ENCODE results near the gene EPN3.

DNA sequence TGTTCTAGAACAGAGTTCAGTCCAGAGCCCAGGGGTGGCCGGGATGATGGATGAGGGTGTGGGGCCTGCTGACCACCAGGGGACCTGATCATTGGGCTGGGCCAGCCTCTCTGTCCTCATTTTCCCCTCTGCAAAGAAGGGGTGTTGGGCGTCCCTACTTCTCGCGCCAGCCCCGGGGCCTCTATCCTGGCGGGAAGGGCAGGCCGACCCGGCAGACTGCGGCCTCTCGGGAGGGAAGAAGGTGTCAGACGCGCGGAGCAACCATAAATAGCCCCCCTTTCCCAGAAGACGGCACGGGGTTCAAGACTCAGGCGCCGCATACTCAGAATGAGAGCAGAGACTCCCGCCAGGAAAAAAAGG is 26.0 kb downstream of the EPN3 start:
- TF ChIP-seq, protein P1, sequence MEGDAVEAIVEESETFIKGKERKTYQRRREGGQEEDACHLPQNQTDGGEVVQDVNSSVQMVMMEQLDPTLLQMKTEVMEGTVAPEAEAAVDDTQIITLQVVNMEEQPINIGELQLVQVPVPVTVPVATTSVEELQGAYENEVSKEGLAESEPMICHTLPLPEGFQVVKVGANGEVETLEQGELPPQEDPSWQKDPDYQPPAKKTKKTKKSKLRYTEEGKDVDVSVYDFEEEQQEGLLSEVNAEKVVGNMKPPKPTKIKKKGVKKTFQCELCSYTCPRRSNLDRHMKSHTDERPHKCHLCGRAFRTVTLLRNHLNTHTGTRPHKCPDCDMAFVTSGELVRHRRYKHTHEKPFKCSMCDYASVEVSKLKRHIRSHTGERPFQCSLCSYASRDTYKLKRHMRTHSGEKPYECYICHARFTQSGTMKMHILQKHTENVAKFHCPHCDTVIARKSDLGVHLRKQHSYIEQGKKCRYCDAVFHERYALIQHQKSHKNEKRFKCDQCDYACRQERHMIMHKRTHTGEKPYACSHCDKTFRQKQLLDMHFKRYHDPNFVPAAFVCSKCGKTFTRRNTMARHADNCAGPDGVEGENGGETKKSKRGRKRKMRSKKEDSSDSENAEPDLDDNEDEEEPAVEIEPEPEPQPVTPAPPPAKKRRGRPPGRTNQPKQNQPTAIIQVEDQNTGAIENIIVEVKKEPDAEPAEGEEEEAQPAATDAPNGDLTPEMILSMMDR (IDR thresholded peaks at IDR 0.05): no peak
- TF ChIP-seq, protein P2, sequence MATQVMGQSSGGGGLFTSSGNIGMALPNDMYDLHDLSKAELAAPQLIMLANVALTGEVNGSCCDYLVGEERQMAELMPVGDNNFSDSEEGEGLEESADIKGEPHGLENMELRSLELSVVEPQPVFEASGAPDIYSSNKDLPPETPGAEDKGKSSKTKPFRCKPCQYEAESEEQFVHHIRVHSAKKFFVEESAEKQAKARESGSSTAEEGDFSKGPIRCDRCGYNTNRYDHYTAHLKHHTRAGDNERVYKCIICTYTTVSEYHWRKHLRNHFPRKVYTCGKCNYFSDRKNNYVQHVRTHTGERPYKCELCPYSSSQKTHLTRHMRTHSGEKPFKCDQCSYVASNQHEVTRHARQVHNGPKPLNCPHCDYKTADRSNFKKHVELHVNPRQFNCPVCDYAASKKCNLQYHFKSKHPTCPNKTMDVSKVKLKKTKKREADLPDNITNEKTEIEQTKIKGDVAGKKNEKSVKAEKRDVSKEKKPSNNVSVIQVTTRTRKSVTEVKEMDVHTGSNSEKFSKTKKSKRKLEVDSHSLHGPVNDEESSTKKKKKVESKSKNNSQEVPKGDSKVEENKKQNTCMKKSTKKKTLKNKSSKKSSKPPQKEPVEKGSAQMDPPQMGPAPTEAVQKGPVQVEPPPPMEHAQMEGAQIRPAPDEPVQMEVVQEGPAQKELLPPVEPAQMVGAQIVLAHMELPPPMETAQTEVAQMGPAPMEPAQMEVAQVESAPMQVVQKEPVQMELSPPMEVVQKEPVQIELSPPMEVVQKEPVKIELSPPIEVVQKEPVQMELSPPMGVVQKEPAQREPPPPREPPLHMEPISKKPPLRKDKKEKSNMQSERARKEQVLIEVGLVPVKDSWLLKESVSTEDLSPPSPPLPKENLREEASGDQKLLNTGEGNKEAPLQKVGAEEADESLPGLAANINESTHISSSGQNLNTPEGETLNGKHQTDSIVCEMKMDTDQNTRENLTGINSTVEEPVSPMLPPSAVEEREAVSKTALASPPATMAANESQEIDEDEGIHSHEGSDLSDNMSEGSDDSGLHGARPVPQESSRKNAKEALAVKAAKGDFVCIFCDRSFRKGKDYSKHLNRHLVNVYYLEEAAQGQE (IDR thresholded peaks at IDR 0.05; ENCODE audit: insufficient read depth in 1 of 2, low read depth in 2 of 2, low read length in 1 of 2): no peak
- no peak for TF ChIP-seq POLR2AphosphoS5 (IDR thresholded peaks at IDR 0.05; ENCODE audit: low read depth, low read length)
- no peak for TF ChIP-seq TCF7L2 (IDR thresholded peaks at IDR 0.05; ENCODE audit: low read depth, low read length)
- TF ChIP-seq SIN3A (IDR thresholded peaks at IDR 0.05; ENCODE audit: borderline replicate concordance, insufficient read depth, low read depth, low read length): no peak

Measured in Panc1 (cell line).